Neural cell (in vitro differentiated cells): ENCODE data around the gene PCYT2. TPM values are rescaled to one million over a fixed set of nuclear protein-coding genes. Genes with fewer than 3 reads are reported as not detected.

Experiments used
- H2AFZ ChIP-seq: fragments of 200-600, 300-800 bp; sonication (generic), shearing (Covaris generic); 2 replicates; pipeline ENCODE4 v1.6.0; 2014; ENCODE audit warnings: low read depth, mild to moderate bottlenecking, antibody characterized with exemption, low read length, moderate library complexity
- H3F3A ChIP-seq: fragments of 200-600 bp; shearing (Covaris generic); 2 replicates; pipeline ENCODE4 v1.6.1; 2016; ENCODE audit warnings: mild to moderate bottlenecking, moderate library complexity, mixed read lengths, antibody characterized with exemption, low read length; ENCODE audit not compliant: insufficient read depth, poor library complexity, severe bottlenecking
- H3K27ac ChIP-seq: fragments of 200-600, 300-800 bp; sonication (generic), shearing (Covaris generic); 2 replicates; pipeline ENCODE4 v1.5.1; 2014; ENCODE audit warnings: mild to moderate bottlenecking, low read length, moderate library complexity
- H3K27me3 ChIP-seq: fragments of 300-800, 200-600 bp; sonication (generic), shearing (Covaris generic); 2 replicates; pipeline ENCODE4 v1.6.0; 2014; ENCODE audit warnings: mild to moderate bottlenecking, low read depth, low read length, moderate library complexity; ENCODE audit not compliant: insufficient read depth
- H3K36me3 ChIP-seq: fragments of 300-800, 200-600 bp; sonication (generic), shearing (Covaris generic); 2 replicates; pipeline ENCODE4 v1.5.1; 2014; ENCODE audit warnings: mild to moderate bottlenecking, antibody characterized with exemption, low read length, moderate library complexity; ENCODE audit not compliant: insufficient read depth
- H3K4me2 ChIP-seq: fragments of 300-800, 200-600 bp; sonication (generic), shearing (Covaris generic); 2 replicates; pipeline ENCODE4 v1.6.0; 2014; ENCODE audit warnings: mild to moderate bottlenecking, low read length
- H3K4me3 ChIP-seq: fragments of 300-800, 200-600 bp; sonication (generic), shearing (Covaris generic); 2 replicates; pipeline ENCODE4 v1.5.1; 2014; ENCODE audit warnings: mild to moderate bottlenecking, low read length, moderate library complexity
- H3K79me2 ChIP-seq: fragments of 200-600 bp; shearing (Covaris generic); replicated peaks from 2 replicates; pipeline ENCODE4 v1.6.0; 2014; ENCODE audit warnings: mild to moderate bottlenecking, low read length, moderate library complexity; ENCODE audit not compliant: insufficient read depth
- H3K9ac ChIP-seq: fragments of 300-800, 200-600 bp; sonication (generic), shearing (Covaris generic); 2 replicates; pipeline ENCODE4 v1.6.1; 2016; ENCODE audit warnings: mild to moderate bottlenecking, low read length, mixed read lengths
- H3K9me2 ChIP-seq: fragments of 200-600 bp; shearing (Covaris generic); 2 replicates; pipeline ENCODE4 v1.6.1; 2016; ENCODE audit warnings: mild to moderate bottlenecking, low read length, mixed read lengths; ENCODE audit not compliant: insufficient read depth
- H3K9me3 ChIP-seq: fragments of 200-600, 300-800 bp; sonication (generic), shearing (Covaris generic); 2 replicates; pipeline ENCODE4 v1.6.1; 2016; ENCODE audit warnings: mild to moderate bottlenecking, mixed run types, low read length, moderate library complexity, mixed read lengths
- H4K20me1 ChIP-seq: fragments of 200-600 bp; shearing (Covaris generic); 2 replicates; pipeline ENCODE4 v1.6.1; 2016; ENCODE audit warnings: mild to moderate bottlenecking, mixed run types; ENCODE audit not compliant: insufficient read depth
- EP300 ChIP-seq: fragments of 450-650 bp; conservative IDR thresholded peaks from 2 replicates; pipeline ENCODE4 v1.6.1; 2014; ENCODE audit warnings: antibody characterized with exemption, mild to moderate bottlenecking, moderate library complexity; ENCODE audit not compliant: poor library complexity, severe bottlenecking
- EZH2 ChIP-seq: fragments of 200-600, 300-800 bp; shearing (Covaris generic), sonication (generic); IDR thresholded peaks from 2 replicates; pipeline ENCODE4 v1.6.1; 2014; ENCODE audit warnings: antibody characterized with exemption, low read length, borderline replicate concordance, mild to moderate bottlenecking; ENCODE audit not compliant: insufficient read depth, poor library complexity, severe bottlenecking
- MXI1 ChIP-seq: fragments of 450-650 bp; conservative IDR thresholded peaks from 2 replicates; pipeline ENCODE4 v1.6.1; 2014; ENCODE audit warnings: antibody characterized with exemption, mild to moderate bottlenecking; ENCODE audit not compliant: poor library complexity, severe bottlenecking
- POLR2AphosphoS5 ChIP-seq: IDR thresholded peaks from 2 replicates; pipeline ENCODE4 v1.6.1; 2012
- RAD21 ChIP-seq: fragments of 450-650 bp; conservative IDR thresholded peaks from 2 replicates; pipeline ENCODE4 v1.6.1; 2014; ENCODE audit warnings: antibody characterized with exemption, mild to moderate bottlenecking, moderate library complexity
- SMC3 ChIP-seq: fragments of 450-650 bp; conservative IDR thresholded peaks from 2 replicates; pipeline ENCODE4 v1.6.1; 2014; ENCODE audit warnings: antibody characterized with exemption, mild to moderate bottlenecking, moderate library complexity; ENCODE audit not compliant: poor library complexity
- TAF1 ChIP-seq: IDR thresholded peaks from 2 replicates; pipeline ENCODE4 v1.6.1; 2012; ENCODE audit warnings: low read depth
- polyA plus RNA-seq: library from polyadenylated mRNA; depleted of rRNA; stranded (reverse); fragments of >200 nt; gene quantifications from 2 replicates; pipeline ENCODE4 v1.2.3, GENCODE V29; 2014
- TF ChIP-seq, protein P1 (sequence below): fragments of 450-650 bp; IDR thresholded peaks from 2 replicates; pipeline ENCODE4 v1.5.1; 2014; ENCODE audit warnings: antibody characterized with exemption, mild to moderate bottlenecking, moderate library complexity; ENCODE audit not compliant: poor library complexity, severe bottlenecking
- TF ChIP-seq, protein P2 (sequence below): IDR thresholded peaks from 2 replicates; pipeline ENCODE4 v1.6.1; 2012; ENCODE audit warnings: borderline replicate concordance

PCYT2 gene
- polyA plus RNA-seq, 1 donor from 2014 or later, result 35.3 TPM

DNA sequence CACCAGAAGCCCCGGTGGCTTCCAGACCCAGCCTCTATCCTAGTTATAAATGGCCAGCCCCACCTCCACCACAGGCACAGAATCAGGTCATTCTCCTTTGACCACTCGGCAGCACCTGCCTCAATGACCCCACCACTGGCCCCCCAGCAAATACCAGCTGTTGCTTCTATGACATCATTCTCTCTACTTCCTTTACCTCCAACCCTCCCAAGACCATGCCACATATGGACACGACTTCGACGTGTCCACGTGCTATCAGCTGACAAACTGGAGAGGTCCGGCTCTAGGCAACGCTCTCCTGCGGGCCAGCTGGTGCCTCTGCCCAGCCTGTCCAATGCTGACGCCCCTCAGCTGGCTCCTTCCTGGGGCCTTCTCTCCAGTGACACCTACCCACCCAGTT, 25.7 kb downstream of the PCYT2 start:
- H3K27me3 ChIP-seq, result no peaks in the 10 kb centered on the region
- no peak overlapping the region for H3K4me3 ChIP-seq
- TF ChIP-seq EP300 (no peak), POLR2AphosphoS5 (no peak), EZH2 (no peak), RAD21 (no peak), MXI1 (no peak), SMC3 (no peak), TAF1 (no peak)
- TF ChIP-seq, protein P1, sequence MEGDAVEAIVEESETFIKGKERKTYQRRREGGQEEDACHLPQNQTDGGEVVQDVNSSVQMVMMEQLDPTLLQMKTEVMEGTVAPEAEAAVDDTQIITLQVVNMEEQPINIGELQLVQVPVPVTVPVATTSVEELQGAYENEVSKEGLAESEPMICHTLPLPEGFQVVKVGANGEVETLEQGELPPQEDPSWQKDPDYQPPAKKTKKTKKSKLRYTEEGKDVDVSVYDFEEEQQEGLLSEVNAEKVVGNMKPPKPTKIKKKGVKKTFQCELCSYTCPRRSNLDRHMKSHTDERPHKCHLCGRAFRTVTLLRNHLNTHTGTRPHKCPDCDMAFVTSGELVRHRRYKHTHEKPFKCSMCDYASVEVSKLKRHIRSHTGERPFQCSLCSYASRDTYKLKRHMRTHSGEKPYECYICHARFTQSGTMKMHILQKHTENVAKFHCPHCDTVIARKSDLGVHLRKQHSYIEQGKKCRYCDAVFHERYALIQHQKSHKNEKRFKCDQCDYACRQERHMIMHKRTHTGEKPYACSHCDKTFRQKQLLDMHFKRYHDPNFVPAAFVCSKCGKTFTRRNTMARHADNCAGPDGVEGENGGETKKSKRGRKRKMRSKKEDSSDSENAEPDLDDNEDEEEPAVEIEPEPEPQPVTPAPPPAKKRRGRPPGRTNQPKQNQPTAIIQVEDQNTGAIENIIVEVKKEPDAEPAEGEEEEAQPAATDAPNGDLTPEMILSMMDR, result no peak
- TF ChIP-seq, protein P2, sequence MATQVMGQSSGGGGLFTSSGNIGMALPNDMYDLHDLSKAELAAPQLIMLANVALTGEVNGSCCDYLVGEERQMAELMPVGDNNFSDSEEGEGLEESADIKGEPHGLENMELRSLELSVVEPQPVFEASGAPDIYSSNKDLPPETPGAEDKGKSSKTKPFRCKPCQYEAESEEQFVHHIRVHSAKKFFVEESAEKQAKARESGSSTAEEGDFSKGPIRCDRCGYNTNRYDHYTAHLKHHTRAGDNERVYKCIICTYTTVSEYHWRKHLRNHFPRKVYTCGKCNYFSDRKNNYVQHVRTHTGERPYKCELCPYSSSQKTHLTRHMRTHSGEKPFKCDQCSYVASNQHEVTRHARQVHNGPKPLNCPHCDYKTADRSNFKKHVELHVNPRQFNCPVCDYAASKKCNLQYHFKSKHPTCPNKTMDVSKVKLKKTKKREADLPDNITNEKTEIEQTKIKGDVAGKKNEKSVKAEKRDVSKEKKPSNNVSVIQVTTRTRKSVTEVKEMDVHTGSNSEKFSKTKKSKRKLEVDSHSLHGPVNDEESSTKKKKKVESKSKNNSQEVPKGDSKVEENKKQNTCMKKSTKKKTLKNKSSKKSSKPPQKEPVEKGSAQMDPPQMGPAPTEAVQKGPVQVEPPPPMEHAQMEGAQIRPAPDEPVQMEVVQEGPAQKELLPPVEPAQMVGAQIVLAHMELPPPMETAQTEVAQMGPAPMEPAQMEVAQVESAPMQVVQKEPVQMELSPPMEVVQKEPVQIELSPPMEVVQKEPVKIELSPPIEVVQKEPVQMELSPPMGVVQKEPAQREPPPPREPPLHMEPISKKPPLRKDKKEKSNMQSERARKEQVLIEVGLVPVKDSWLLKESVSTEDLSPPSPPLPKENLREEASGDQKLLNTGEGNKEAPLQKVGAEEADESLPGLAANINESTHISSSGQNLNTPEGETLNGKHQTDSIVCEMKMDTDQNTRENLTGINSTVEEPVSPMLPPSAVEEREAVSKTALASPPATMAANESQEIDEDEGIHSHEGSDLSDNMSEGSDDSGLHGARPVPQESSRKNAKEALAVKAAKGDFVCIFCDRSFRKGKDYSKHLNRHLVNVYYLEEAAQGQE, result no peak
- peaks cover 6% of the 10 kb centered on the region for H3K79me2 ChIP-seq
- H3K4me2 ChIP-seq, result no peak overlapping the region
- no peaks in the 10 kb centered on the region for H3K9me2 ChIP-seq
- no peak overlapping the region for H2AFZ ChIP-seq
- H3K27ac ChIP-seq, result no peak overlapping the region
- no peaks in the 10 kb centered on the region for H4K20me1 ChIP-seq
- no peaks in the 10 kb centered on the region for H3K36me3 ChIP-seq
- H3K9me3 ChIP-seq, result no peaks in the 10 kb centered on the region
- H3K9ac ChIP-seq, result no peak overlapping the region
- no peaks in the 10 kb centered on the region for H3F3A ChIP-seq

DNA sequence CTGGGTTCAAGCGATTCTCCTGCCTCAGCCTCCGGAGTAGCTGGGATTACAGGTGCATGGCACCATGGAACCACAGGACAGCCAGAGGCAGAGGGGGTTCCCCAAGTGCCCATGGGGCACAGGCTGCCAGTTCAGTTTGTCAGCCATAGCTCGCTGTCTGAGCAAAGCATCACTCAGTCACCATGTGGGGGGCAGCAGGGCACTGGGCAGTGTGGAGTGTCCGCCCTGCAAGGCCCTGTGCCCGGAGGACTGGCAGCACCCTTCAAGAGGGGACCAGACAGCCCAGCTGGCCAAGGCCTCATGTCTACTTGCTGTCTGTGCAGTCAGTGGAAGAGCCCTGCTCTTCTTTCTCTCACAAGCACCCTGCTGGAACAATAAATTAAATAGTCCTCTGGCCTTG, 26.2 kb downstream of the PCYT2 start:
- H3K4me3 ChIP-seq, result no peak overlapping the region
- no peak overlapping the region for H3K4me2 ChIP-seq
- H4K20me1 ChIP-seq, result no peaks in the 10 kb centered on the region
- H3K36me3 ChIP-seq, result no peaks in the 10 kb centered on the region
- H3K79me2 ChIP-seq, result peaks cover under 1% of the 10 kb centered on the region
- no peak overlapping the region for H3K9ac ChIP-seq
- H3K9me3 ChIP-seq, result no peaks in the 10 kb centered on the region
- H3K9me2 ChIP-seq, result no peaks in the 10 kb centered on the region
- TF ChIP-seq POLR2AphosphoS5, result no peak
- no peak for TF ChIP-seq EZH2
- TF ChIP-seq SMC3, result no peak
- no peaks in the 10 kb centered on the region for H3K27me3 ChIP-seq
- no peak overlapping the region for H2AFZ ChIP-seq
- H3F3A ChIP-seq, result no peaks in the 10 kb centered on the region
- H3K27ac ChIP-seq, result no peak overlapping the region

DNA sequence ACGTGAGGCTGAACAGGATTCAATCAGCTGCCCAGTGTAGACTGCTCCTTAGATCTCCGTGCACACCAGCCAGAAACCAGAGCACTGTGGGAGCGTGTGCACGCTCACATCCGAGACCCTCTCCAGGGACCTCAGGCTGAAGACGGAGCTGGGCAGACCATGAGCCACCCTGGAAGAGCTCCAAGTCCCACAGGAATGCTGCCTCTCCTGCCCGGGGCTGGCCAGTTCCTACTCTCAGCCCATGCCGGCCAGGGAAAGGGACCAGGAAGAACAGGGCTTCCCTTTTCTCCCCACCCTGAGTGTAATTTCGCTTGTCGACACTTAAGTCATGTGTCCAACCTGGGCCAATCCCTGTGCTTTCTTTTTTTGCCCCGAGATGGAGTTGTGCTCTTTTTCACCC, 26.7 kb downstream of the PCYT2 start:
- Histone ChIP-seq H2AFZ (no peak overlapping the region), H3K9me3 (no peaks in the 10 kb centered on the region), H3K36me3 (no peaks in the 10 kb centered on the region)

More for the DNA sequence above, 26.7 kb downstream of the PCYT2 start:
- Histone ChIP-seq H3K27ac (no peak overlapping the region), H3K4me3 (no peak overlapping the region), H3K4me2 (no peak overlapping the region), H3K9ac (no peak overlapping the region), H4K20me1 (no peaks in the 10 kb centered on the region), H3F3A (no peaks in the 10 kb centered on the region), H3K27me3 (no peaks in the 10 kb centered on the region), H3K9me2 (no peaks in the 10 kb centered on the region), H3K79me2 (no peaks in the 10 kb centered on the region)
- TF ChIP-seq EP300 (no peak), POLR2AphosphoS5 (no peak), TAF1 (no peak), SMC3 (no peak), RAD21 (no peak), MXI1 (no peak), EZH2 (no peak)
- TF ChIP-seq, protein P1, result no peak
- TF ChIP-seq, protein P2, result no peak
